Measurements from ENCODE around the gene NSUN7. TPM values are rescaled to one million over a fixed set of nuclear protein-coding genes. Genes with fewer than 3 reads are reported as not detected.

Gene NSUN7
- total RNA-seq (2021; ENCODE audit: unreplicated experiment) = 1.1 TPM
- polyA plus RNA-seq (2012; ENCODE audit: insufficient read length) = 0.45 TPM
- Bru-seq, nascent RNA = percentile 30 among the genes with signal in this experiment
- percentile 37 among the genes with signal in this experiment for BruChase-seq, experiment 1, labeled RNA remaining after a 2-hour chase
- BruChase-seq, experiment 2, labeled RNA remaining after a 6-hour chase = percentile 34 among the genes with signal in this experiment
- long read RNA-seq, partial matches to known transcripts = 0 of 3 reads
- long read RNA-seq, other reads (novel, unspliced or antisense) = 2 of 3 reads

- Histone ChIP-seq H3K9me3 (ENCODE audit: control insufficient read depth, insufficient read depth, low read depth, low read length) (no peaks in the 10 kb centered on the region), H3K4me3 (ENCODE audit: low read depth in 2 of 2, low read length in 2 of 2) (peak within 1 kb of the TSS; percentile 45 to 58), H3K36me3 (ENCODE audit: control insufficient read depth, insufficient read depth, low read length) (no peaks in the 10 kb centered on the region), H3K27me3 (ENCODE audit: control insufficient read depth, insufficient read depth, low read length) (peaks cover 7% of the 10 kb centered on the region; the same call in 1 of the 2 replicates), H3K4me1 (ENCODE audit: control insufficient read depth, insufficient read depth, low read length) (no peaks in the 10 kb centered on the region), H3K27ac (ENCODE audit: low read length) (no peak within 1 kb of the TSS)
- ATAC-seq (peak; percentile 87), DNase-seq (ENCODE audit: low read depth, low spot score) (no peak)
- POLR2A ChIA-PET = no interaction called here
- intact Hi-C loops (cut with micrococcal nuclease; ENCODE audit: unreplicated experiment) (no loop called here), in situ Hi-C loops (cut with HindIII; ENCODE audit: low pct_unique_long_range_greater_than_20kb, low sequenced_read_pairs) (no loop called here)
- TF ChIP-seq CTCF (IDR thresholded peaks at IDR 0.05) = no peak
- no TSS peak for BruUV-seq (replicated peaks)
- CTCF ChIA-PET = no interaction called here
These were observed at the start of gene NSUN7 for GRCh38 chr4:40749717-40750460. TSS of gene NSUN7 (plus strand) at chr4:40749955. CDS start at chr4:40750694, 739 bp downstream.

- Histone ChIP-seq H3K36me3 (ENCODE audit: control insufficient read depth, insufficient read depth, low read length) (no peaks in the 10 kb centered on the region), H3K4me3 (ENCODE audit: low read depth in 2 of 2, low read length in 2 of 2) (no peak overlapping the region), H3K27ac (ENCODE audit: low read length) (no peak overlapping the region), H3K27me3 (ENCODE audit: control insufficient read depth, insufficient read depth, low read length) (no peaks in the 10 kb centered on the region), H3K4me1 (ENCODE audit: control insufficient read depth, insufficient read depth, low read length) (no peaks in the 10 kb centered on the region), H3K9me3 (ENCODE audit: control insufficient read depth, insufficient read depth, low read depth, low read length) (no peaks in the 10 kb centered on the region)
- DNase-seq (ENCODE audit: low read depth, low spot score) = no peak
- ChIA-PET CTCF (no interaction called here), POLR2A (interaction anchor here (0.6 kb wide), 1 partner anchor 19 kb away, joined by 3 read pairs; no protein-coding TSS in a partner anchor)
- TF ChIP-seq POLR2AphosphoS5 (IDR thresholded peaks at IDR 0.05; ENCODE audit: low read depth, low read length) = no peak
- TF ChIP-seq SIN3A (IDR thresholded peaks at IDR 0.05; ENCODE audit: borderline replicate concordance, insufficient read depth, low read depth, low read length) = no peak
- TF ChIP-seq CTCF (IDR thresholded peaks at IDR 0.05) = no peak
- TF ChIP-seq TCF7L2 (IDR thresholded peaks at IDR 0.05; ENCODE audit: low read depth, low read length) = no peak
- no peak for TF ChIP-seq REST (IDR thresholded peaks at IDR 0.05; ENCODE audit: insufficient read depth in 1 of 2, low read depth in 2 of 2, low read length in 1 of 2)
- in situ Hi-C loops (cut with HindIII; ENCODE audit: low pct_unique_long_range_greater_than_20kb, low sequenced_read_pairs) (no loop called here), intact Hi-C loops (cut with micrococcal nuclease; ENCODE audit: unreplicated experiment) (no loop called here)
- ATAC-seq = no peak
- no TSS peak for BruUV-seq (replicated peaks)
These were observed 47.5 kb upstream of the NSUN7 start for GRCh38 chr4:40702137-40702799.

All from Panc1 (cell line).